Activated T-cell treated with anti-CD3 and anti-CD28 coated beads for 1 hour (primary cell): Measurements from ENCODE around the gene RAC3.

Experiments used
- DNase-seq: peaks from one replicate; pipeline ENCODE4 v3.0.0-alpha.2; 2020; ENCODE audit warnings: low read depth

RAC3 gene

GRCh38 chr17:82031303-82031884 lies at the start of gene RAC3:
TSS of gene RAC3 (plus strand) at chr17:82031678. CDS start at chr17:82031762, 84 bp downstream.
- no peak for DNase-seq

- DNase-seq = no peak
Measured at GRCh38 chr17:81983011-81983638, 48.4 kb upstream of the RAC3 start.

DNA sequence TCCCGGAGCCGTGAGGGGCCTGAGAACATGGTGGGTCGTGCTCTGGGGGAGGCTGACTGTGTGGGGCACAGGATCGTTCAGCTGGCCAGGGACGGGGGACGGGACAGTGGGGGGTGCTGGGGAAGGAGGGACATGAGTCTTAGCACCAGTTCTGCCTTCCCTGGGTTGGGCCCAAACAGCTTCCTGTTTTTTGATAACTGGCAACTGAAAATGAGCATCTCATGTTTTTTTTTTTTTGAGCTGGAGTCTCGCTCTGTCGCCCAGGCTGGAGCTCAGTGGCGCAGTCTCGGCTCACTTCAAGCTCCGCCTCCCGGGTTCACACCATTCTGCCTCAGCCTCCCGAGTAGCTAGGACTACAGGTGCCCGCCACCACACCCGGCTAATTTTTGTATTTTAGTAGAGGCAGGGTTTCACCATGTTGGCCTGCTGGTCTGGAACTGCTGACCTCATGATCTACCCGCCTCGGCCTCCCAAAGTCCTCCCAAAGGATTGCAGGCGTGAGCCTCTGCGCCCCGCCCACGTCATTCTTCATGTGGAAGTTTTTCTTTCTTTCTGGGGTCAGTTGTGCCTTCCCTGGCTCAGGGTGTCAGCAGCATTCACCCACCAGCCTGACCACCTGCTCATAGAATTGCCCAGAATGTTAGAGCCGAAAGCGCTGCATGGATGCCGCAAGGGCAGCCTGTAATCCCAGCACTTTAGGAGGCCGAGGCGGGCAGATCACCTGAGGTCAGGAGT lies 47.7 kb upstream of the RAC3 start:
- DNase-seq = no peak

GRCh38 chr17:81984773-81985410 lies 46.6 kb upstream of the RAC3 start:
- DNase-seq = no peak

GRCh38 chr17:81986606-81987005 lies 44.9 kb upstream of the RAC3 start:
- no peak for DNase-seq

DNA sequence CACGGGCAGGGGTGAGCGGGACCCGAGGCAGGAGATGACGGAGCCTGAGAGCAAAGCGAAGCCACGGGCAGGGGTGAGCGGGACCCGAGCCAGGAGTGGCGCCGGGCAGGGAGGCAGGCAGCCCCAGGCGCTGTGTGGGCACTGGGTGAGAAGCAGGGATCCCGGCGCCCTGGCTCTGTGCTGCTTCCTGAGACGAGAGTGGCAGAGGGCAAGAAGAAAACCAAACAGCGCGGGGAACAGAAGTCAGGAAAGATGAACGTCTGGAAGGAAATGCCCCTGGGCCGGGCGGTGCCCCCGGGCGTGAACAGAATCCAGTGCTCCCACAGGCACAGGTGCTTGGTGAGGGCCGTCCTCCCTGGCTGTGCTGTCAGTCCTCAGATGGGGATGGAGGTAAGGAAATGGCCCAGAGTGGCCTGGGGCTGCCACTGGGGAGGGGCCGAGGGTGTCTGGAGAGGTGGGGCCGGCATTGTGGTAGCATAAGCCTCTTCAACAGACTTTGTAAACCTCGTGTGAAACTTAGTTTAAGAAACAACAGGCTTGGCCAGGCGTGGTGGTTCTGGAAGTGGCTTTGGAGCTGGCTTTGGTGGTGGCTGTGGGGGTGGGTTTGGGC lies 44.2 kb upstream of the RAC3 start:
- no peak for DNase-seq

DNA sequence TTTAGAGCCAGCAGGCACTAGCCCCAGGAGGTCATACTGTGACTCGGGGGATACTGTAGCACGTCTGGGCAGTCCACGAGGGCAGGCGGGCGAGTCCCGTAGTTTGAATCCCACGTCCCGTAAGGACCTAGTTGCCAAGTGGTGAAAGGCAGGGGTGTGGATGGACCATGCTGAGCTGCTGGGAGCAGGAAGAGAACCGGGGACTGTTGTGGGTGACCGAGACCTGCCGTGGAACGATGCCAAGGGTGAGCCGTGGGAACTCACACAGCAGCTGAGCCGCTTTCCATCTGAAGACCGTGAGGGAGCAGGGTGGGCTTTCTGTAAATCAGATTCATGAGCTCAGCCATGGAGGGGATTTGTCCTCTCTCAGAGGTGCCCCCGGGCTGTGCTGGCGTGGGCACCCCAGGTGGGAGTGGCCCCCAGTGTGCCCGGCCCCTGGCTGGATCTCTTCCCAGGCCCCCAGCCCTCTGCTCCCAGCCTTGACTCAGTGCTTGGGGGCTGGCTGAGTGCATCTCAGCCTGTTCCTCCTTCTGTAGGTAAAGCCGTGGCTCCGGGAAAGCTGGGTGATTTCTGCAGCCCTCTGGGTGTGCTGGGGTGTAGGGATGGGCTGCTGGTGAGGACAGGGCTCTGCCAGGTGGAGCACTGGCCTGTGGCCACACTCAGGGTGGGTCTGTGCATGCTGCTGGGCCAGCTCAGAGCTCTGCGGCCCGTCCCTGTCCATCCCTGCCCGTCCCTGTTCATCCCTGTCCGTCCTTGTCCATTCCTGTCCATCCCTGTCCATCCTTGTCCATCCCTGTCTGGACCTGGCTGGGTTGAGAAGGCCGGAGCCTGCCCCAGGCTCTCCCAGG lies 40.4 kb upstream of the RAC3 start:
- DNase-seq = no peak

DNA sequence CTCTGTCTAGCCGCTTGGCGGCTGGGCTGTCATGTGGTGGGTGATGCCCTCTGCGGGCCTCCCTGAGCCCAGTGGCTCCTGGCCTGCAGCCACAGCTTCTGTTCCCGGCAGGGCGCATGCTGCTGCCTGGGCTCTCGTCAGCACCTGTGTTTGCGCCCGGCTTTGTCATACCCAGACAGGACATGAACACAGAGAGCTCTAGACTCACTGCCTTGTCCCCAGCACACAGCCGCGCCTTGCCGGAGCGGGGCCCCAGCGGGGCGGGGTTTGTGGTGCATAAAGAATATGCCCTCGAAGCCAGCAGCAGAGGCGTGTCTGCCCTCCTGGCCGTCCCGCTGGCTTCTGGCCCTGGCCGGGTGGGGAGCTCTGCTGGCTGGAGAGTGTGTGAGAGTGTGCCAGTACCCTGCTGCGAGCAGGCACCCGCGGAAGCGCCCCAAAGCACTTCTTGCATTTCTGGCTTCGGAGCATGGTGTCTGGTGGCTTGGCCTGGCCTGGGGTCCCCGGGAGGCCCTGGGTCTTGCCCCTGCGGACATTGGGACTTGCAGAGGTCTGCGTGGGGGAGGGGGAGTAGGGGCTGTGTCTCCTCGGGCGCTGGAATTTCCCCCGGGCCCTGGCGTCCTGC lies 39.7 kb upstream of the RAC3 start:
- no peak for DNase-seq

GRCh38 chr17:81992306-81993102 lies 39.0 kb upstream of the RAC3 start:
- no peak for DNase-seq

DNA sequence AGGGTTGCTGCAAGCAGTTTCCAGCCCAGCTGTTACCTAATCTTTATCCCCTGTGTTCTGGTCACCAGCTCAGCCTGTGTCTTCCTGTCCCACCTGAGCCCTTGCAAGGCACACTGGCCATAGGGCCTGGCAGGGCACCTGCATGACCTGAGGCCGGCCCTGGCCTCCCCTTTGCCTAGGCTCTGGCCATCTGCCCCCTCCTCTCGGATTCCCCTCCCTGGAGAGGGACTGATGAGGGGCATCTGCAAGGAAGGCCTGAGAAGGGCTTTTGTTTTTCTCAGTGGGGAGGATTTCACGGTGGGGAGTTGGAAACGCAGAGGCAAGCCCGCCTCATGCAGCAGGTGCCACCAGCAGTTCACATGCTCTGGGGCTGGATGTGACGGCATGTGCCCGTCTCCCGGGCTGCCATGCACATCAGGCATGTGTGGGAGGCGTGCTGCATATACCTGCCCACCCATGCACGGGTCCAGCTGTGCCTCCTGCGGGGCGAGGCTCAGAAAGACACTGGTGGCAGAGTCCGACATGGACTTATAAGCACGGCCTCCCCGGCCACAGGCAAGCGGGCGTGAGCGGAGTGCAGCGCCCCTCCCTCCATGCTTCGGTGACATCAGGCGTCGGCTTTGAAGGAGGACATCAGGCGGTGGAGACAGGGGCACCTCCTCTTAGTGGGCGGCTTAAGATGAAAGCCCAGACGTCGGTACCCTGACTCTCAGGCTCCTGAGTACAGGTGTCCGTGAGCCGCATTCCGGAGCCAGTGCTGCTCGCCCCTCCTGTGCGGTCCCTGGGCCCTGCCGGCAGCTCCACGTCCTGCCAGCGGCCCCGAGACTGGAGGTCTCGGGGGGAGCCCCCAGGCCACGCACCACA lies 37.5 kb upstream of the RAC3 start:
- DNase-seq = no peak

- no peak for DNase-seq
Measured at GRCh38 chr17:81994593-81995462, 36.6 kb upstream of the RAC3 start.

DNA sequence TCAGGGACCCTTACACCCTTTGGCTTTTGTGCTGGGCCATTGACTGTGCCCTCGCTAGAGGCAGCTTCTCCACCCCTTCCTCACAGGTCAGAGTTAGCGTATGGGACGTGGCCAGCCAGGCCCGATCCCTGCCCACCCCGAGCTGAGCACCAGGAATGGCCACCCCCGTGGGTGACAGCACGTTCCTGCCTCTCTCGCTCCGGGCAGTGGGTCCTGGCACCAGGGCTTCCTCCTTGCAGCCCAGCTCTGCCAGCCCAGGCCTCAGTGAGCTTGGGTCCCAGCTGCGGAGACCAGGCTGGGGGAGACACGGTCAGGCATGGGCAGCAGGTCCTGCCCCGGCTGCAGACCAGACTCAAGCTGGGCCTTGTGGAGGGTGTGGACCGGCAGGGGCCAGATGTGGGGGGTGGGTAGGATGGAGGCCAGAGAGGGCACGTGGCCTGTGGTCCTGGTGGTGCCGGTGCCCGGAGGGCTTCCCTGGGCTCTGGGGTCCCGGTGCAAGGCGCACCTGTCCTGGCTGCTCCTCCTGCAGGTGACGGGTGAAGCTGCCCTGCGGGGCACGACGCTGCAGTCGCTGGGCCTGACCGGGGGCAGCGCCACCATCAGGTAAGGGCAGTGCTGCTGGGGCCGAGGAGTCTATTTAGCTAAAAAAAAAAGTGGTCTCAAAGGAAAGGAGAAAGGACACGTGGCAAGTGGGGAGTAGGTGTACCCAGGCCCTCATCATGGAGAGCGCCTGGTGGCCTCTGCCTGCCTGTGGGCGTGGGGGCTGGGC lies 35.8 kb upstream of the RAC3 start:
- DNase-seq = no peak

- no peak for DNase-seq
Measured at GRCh38 chr17:81996232-81996756, 35.2 kb upstream of the RAC3 start.

- DNase-seq = no peak
Measured at GRCh38 chr17:81996757-81997441, 34.6 kb upstream of the RAC3 start.

DNA sequence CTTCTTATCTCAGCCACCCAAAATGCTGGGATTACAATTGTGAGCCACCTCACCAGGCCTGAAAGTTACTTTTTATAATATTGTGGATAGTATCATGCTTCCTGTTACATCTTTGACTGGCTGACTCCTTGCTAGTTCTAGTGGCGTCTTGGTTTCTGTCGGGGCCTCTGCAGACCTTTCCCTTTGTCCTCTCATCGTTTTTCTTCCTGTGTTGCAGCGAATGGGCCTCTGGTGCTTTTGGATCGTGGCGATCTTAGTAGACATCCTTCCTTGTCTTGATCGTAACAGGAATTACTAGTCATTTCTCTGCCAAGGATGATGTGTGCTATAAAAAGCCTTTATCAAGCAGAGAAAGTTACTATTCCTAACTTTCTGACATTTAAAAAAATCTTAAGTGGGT lies 33.3 kb upstream of the RAC3 start:
- DNase-seq = no peak

- DNase-seq = no peak
Measured at GRCh38 chr17:81998691-81999438, 32.6 kb upstream of the RAC3 start.
